Stimulated activated CD4-positive, alpha-beta T cell treated with anti-CD3 and anti-CD28 coated beads, Interleukin-4, amount 100 ng/mL, for 4 hours (primary cell): ENCODE results near the gene EPHA7.

ENCODE experiments used
- DNase-seq, 2 experiments: peaks; one replicate each; pipeline ENCODE4 v3.0.0-alpha.2; 2020

The EPHA7 gene

DNA sequence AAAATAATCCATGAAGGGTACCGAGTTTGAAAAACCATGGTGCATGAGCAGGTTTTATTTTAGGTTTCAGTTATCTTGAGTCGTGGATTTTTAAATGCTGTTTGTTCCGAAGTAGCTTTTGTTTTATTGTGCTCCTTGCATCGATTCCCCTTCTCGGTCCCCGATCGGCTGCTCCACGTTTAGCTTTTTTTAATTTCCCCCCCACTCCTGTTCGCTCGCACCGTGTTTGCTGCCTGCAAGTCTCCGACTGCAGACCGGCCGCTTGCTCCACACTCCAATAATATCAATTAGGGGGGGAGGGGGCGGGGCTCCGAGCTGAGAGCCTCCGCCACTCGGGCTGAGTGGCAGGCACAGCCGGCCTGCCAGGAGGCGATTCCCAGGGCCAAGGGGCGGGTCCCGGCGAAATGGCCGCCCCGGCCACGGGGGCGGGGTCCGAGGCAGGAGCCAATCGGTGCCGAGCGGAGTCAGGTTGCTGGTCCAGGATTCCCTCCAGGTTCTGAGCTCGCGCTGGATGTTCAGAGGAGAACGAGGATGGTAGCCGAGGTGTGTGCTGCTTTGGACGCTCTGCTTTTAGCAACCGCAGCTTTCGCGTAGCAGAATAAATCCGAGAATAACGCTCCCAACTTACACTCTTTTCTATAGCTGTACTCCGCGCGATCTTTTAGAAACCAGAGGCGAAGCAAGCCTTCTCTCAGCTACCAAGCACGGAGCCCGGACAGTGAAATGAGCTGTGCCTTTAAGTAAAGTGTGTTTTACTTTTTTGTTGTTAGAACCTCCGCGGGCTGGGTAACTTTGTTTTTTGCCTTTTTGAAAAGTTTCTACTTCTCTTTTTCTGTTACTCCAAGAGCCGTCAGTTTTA, at the start of gene EPHA7:
Gene EPHA7, minus strand, starts transcription at position 256 of the 859 bp plus-strand sequence. Its CDS starts 218 bp downstream, at position 38.
- DNase-seq: peak; percentile 10 to 26

DNA sequence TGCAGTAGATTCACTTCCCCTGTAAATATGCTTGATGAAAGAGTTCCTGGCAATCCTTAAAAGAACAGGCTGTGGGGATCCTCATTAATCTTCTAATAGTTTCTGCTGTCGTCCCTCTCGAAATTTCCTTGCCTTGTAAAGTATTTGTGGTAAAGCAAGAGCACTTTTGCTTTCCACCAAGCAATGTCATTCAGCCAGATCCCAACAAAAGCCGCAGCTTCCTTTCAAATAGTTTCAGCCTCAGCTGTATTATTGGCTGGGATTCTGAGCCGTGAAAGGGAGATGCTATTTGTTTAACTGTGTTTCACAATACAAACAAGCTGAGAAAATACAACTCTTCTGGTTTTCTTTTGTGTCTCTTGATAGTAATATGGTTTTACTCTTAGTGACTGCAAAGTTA, 48.9 kb upstream of the EPHA7 start:
- DNase-seq: no peak

DNA sequence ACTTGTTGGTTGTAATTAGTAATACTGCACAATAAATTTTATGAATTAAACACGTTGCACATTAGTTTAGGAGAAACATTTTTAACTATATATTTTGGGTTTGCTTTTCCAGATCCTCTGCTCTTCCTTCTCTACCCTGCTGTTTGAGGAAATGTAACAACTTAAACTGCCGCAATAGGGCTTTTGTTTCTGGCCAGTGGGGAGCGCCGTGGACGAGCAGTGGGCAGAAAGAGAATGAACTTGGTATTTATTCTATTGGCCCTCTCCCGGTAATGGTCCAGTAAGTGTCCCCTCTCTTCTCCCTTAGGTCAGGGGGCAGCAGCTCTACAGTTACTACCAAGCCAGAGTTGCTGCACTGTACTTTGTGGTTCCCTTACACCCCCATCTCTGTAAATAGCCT, 35.2 kb upstream of the EPHA7 start:
- DNase-seq: no peak

- no peak for DNase-seq
Observed at GRCh38 chr6:93453956-93454355, 34.6 kb upstream of the EPHA7 start.

DNA sequence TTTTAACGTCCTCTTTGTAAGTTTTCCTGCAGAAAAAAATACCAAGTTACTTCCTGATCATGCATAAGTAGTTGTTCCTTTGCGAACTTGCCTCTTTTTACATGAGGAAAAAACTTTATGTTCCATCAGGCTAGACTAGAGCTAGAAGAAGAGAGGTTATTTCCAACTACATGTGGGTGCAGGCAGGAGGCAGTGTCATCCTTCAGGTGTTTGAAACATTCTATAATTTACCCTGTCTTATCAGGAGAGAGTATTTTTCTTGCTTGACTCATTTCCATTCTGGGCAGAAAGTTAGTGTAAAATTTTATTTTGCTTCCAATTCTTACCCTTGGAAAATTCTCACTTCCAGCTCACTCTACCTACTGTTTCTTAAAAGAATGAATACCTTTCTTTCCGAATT, 28.5 kb upstream of the EPHA7 start:
- no peak for DNase-seq

- no peak for DNase-seq
Observed at GRCh38 chr6:93437491-93437890, 18.1 kb upstream of the EPHA7 start.

DNA sequence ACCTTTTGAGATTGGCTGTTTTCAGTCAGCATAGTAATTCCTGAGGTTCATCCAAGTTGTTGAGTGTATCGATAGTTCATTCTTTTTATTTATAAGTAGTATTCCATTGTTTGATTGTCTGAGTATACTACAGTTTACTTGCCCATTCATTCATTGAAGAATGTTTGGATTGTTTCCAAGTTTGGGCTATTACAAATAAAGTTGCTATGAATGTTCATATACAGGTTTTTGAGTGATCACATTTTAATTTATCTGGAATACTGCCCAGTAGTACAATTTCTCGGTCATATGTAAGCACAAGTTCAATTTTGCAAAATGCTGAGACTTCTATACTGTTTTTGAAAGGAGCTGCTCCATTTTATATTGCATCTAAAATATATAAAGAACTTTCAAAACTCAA, 14.2 kb upstream of the EPHA7 start:
- DNase-seq: no peak

DNA sequence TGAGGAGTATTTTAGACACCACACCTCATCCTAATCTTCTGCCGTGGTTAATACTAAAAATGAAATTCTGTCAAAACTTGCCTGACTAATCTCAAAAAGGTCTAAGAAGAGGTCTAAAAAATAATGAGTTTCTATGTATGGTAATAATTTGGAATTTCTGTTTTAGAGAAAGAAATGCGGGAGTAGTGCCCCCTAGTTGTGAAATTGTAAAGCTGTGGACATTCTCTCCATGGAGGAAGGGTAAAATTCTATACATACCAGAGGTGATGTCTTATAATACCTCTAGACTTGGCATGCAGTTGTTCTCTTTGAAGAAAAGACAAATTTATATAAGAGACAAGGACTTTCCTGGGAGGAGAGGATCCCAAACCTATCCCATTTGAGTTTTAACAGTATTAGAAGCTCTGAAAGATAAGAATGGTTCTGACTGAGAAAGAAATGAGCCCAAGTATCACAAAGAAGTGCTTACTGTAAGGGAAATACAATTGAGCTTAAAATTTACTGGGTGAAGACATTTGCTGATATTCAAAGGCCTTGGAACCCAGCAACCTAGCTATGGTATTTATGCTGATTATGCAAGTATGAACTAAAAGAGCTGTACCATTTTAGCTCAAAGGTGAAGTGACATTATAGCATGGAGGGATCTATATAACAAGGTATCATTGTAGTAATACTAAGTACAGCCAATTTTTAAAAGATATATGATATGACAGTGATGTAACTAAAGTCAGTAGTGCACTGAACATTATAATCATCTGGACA, 5.1 kb upstream of the EPHA7 start:
- no peak for DNase-seq

DNA sequence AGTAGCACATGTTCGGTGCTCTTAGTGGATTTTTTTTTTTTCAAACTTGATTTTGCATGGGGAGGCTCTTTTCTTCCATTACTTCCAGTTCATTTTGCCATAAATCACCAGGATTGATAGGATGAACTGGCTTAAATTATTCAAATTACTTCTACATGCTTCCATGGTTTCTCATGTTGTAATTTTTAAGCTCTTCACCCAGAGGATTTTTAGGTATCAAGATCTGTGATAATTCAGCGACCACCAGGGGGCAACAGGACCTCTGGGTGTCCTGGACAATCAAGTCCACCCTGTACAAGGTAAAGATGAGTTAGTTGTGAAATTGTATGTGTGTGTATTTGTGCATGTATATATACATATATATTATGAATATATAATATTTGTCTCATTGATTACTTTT, 4.2 kb upstream of the EPHA7 start:
- DNase-seq: no peak

- DNase-seq: no peak
Observed at GRCh38 chr6:93420163-93420795, 920 bp upstream of the EPHA7 start.

DNA sequence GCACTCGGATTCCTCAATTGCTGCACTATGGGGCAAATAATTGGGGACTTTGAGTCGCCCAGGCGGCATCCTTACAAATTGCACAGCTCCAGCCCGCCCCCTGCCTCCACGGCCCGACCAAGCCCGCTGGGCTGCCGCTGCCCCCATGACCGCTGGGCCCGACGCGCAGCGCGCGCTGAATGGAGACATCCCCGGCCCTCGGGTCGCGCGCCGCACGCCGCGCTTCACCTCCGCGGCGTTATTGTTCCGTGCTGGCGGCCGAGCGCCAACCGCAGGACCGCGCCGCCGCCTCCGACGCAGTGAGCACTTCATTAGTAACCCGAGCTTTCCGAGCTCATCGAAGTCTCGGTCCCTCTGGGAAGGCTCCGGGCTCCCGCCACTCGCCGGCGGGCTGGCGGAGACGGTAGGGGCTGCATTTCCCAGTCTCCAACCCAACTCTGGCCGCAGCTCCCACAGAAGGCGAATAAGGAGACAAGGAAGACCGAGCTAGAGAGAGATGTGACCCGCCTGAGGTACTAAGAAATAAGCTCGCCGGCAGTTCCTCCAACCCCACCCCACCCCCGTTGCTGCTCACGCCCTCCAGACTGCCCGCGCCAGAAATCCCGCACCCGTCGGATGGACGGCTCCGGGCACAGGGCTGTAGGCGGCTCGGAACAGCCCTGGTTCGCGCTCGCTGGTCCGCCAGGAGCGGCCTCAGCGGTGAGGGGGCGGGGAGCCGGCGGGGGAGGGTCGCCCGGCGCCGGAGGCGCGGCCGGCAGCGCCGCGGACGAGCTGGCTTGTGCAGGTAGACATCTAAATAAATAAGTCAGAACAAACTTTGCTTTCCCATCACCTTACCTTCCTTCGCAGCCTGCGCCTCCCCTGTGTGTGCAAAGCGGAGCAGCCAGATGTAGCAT, 703 bp downstream of the EPHA7 start:
- DNase-seq: no peak

GRCh38 chr6:93418033-93418407, 1.3 kb downstream of the EPHA7 start:
- no peak for DNase-seq

GRCh38 chr6:93417421-93418013, 1.8 kb downstream of the EPHA7 start:
- DNase-seq: no peak

DNA sequence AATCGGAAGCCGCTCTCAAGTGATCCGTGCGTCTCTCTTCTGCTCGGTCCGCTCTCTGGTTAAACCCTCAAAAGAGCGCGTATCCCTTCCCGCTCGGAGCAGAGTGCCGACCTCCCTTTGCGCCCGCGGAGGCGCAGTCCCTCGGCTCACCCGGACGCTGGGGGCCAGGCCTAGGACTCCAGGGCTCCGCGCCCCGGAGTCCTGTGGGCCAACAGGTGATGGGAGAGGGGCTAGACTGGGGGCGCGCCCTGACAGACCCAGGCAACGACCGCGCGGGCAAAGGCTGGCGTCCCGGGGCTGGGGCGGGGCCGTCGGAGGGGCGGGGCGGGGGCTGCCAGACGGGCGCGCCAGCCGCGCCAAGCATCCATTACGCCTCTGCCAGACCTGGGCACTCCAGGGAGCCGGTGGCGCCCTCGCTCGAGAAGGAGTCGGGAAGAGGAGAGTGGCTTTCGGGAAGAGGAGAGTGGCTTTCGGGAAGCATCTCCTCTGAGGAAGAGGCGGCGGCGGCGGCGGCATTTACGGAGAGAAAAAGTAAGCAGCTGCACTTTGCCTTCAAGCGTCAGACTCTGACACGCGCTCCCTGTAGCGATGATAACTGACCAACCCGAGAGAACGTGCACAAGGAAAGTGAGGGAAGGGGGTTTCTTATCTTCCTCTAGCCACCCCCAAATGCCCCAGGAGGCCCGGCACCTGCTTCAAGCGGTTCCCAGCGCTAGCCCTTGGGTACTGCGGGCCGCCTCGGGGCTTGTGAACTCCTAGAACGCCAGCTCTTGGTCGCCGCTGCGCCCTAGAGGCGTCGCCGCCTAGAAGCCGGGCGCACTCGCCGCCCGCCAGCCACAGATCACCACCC, 2.6 kb downstream of the EPHA7 start:
- DNase-seq: no peak

GRCh38 chr6:93413190-93413589, 6.2 kb downstream of the EPHA7 start:
- DNase-seq: no peak

DNA sequence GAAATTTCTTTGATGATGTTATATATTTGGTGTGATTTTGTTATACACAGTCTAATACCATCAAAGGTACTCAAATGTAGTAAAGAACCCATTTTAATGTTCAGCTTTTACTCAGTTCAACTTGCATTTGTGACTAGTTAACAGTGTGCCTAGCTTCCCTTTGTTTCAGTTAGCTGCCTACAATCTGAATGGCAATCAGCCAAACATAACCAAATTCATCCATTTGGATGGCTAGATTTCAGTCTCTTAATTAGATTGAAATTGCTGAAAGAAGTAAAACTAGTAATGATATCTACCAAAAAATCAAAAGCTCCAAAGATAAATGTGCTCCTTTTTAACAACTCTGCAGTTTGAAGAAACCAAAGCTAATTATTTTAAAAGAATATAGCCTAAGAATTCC, 6.9 kb downstream of the EPHA7 start:
- no peak for DNase-seq

DNA sequence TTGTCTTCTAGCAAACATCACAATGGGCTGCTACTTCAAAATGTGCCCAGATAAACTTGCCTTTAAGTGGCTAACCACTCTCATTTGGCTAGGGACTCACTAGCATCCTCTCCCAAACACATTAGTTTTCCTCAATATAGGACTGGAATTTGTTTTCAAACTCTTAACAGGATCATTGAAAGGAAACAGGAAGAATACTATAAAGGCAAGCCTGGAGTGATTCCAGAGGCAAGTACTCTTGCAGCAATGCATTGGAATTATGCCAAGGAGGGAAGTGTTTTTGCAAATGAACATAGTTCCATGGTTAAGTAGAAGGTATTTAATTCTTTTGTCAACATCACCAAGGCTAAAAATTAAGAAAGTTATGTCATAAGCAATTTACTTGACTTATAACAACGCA, 12.2 kb downstream of the EPHA7 start:
- DNase-seq: no peak

DNA sequence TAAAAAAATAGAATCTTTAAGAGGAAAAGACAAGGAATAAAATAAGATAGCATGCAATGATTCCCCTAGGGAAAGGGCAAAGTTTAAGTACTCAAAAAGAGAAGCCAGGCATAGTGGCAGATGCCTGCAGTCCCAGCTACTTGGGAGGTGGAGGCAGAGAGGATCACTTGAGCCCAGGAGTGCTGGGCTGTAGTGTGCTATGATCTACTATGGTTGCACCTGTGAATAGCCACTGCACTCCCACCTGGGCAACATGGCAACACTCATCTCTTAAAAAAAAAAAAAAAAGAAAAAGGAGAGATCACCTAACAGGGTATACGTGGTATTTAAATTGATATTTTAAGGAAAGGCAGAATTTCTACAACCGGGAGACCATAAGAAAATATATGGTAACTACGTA, 16.0 kb downstream of the EPHA7 start:
- DNase-seq: no peak

DNA sequence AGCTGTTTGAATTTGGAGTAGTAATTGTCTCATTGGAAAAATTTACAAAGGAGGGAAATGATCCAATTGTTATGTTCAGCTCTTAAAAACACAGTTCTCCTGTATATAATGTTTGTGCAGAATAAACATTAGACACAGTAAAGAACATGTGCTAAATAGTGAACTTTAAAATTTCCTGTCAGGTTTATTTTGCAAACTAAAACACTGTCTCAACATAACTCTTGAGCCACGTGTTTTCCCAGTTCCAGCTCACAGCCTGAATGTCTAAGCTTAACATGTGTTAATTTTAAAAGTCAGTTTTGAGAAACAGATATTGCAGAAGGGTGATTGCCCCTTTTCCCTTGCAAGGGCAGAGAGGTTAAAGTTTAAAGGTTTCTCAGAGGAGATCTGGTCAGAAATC, 20.6 kb downstream of the EPHA7 start:
- DNase-seq: no peak

- no peak for DNase-seq
Observed at GRCh38 chr6:93394471-93394870, 24.9 kb downstream of the EPHA7 start.

GRCh38 chr6:93393554-93394074, 25.7 kb downstream of the EPHA7 start:
- DNase-seq: no peak
